Suppressor macrophage treated with lipopolysaccharide for 4 hours (primary cell): ENCODE data around the gene RNF223.

Experiments
- DNase-seq: peaks from one replicate; pipeline ENCODE4 v3.0.0-alpha.2; 2020

The RNF223 gene

GRCh38 chr1:1073743-1074587 lies at the start of gene RNF223:
TSS of gene RNF223 (minus strand) at chr1:1074306. CDS start at chr1:1072566, 1,740 bp downstream.
- no peak for DNase-seq

GRCh38 chr1:1122981-1123480 lies 48.9 kb upstream of the RNF223 start:
- DNase-seq: no peak

GRCh38 chr1:1122078-1122811 lies 48.1 kb upstream of the RNF223 start:
- peak; percentile 88 for DNase-seq

GRCh38 chr1:1121611-1122077 lies 47.5 kb upstream of the RNF223 start:
- no peak for DNase-seq

DNA sequence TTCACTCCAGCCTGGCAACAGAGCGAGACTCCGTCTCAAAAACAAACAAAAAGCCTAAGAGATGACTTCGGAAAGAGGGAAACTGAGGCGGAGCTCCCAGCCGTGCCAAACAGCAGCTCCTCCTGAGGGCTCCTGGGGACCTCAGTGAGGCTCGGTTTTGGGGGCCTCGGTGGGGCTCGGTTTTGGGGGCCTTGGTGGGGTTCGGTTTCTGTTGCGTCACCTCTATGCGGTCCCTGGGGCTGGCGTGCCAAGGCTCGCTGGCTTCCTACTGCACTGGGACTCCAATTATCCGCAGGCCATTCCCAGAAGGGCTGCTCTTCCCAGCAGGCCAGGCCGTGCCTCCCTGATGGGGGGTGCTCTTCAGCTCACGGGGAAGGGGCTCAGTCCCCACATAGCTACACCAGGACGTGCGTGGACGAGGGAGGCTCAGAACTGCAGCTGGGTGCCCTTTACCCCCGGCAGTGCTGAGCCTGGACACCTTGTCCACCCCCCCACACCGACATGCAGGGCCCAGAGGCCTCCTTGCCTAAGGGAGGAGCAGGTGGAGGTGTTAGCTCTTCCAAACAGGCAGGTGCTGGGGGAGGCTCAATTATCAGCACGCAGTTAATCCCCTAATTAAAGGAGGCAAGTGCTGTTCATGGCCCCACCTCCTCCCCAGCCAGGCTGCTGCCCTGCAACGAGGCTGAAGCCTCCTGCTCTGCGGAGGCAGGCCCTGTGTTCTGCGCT lies 46.9 kb upstream of the RNF223 start:
- DNase-seq: no peak

GRCh38 chr1:1120096-1120495 lies 46.0 kb upstream of the RNF223 start:
- DNase-seq: no peak

DNA sequence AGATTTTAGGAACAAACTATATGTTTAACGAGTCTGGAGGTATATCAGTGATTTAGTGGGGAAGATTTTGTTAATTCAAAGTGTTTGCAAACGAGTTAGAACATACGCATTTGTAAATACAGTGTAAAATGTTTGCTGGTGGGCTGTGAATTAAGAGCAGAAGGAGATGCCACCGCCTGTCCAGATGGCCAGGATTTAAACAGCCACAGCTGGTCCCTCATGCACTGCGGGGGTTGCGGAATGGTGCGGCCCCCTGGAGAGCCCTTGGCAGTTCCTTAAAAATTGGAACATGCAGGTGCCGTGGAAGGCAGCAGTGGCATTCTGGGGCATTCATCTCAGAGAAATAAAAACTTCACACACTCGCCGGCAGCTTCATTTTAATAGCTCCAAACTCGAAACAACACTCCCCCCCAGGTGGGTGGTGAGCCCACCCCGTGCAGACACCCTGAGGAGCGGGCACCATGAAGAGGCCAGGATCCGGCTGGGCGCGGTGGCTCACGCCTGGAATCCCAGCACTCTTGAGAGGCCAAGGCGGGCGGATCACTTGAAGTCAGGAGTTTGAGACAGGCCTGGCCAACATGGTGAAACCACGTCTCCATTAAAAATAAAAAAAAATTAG lies 45.3 kb upstream of the RNF223 start:
- no peak for DNase-seq

DNA sequence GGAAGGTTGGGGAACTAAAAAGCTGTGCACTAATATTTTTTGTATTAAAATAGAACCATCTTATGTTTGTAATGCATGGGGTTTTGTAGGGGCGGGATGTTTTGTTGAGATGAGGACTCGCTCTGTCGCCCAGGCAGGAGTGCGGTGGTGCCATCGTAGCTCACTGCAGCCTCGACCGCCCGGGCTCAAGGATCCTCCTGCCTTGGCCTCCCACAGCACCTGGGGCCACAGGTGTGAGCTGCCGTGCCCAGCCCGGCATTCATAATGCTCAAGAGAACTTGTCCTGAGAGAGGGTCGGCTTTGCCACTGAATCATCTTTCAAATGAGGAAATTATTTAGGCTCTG lies 44.7 kb upstream of the RNF223 start:
- no peak for DNase-seq

DNA sequence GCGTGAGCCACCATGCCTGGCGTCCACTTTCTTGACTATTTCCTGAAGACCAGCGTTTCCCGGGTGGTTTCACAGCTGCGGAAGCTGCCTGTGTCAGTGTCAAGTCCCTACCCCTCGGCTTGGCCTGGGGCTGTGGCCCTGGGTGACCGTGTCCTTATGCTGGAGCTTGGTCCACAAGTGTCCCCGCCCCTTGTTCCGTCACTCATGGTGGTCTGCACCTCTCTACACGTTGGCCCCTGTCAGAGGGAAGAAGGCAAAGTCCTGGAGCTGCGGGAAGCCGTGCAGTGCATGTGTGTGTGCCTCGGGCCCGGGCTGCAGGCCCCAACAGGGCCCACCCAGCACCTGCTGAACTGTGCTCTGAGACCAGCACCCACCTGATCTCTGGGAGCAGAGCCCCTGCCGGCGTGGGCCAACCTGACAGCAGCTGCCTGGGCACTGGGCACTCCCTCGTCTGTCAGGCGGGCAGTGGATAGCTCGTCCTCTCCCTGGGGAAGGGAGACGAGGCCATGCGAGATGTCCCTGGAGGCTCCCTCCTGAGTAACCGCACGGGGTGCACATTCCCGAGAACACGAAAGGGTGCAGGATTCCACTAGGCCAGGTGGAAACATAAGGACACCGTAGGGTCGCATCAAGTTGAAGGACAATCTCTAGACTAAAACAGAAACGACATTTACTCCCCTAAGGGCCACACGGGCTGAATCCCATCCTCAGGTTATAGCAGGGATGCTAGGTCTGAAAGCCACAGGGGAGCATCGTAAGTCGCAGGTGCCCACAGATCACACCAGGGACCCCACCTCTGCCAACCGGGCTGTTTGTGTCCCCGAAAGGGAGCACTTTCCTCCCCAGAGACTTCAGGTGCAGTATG lies 44.1 kb upstream of the RNF223 start:
- no peak for DNase-seq

DNA sequence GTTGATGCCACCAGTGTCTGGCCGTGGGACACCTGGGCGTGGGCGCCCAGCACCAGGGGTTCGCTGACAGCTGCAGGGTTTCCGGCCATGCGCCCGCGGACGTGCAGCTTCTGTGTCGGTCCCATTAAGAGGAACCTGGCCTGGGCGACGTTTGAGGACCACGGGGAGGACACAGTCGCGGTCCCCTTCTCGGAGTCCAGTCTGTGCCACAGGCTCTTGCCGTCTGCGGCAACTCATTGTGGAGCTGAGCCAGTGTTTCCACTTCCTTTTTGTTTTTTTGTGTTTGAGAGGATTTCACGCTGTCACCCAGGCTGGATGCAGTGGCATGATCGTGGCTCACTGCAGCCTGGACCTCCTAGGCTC lies 43.3 kb upstream of the RNF223 start:
- peak; percentile 21 for DNase-seq

- peak; percentile 19 for DNase-seq
These were observed 42.8 kb upstream of the RNF223 start for GRCh38 chr1:1116701-1117468.

- DNase-seq: peak; percentile 99
These were observed 41.9 kb upstream of the RNF223 start, which contains the start of gene C1orf159 for GRCh38 chr1:1115786-1116700. TSS of gene C1orf159 (minus strand) at chr1:1116089. CDS start at chr1:1091543, 24,546 bp downstream.

- DNase-seq: no peak
These were observed 41.2 kb upstream of the RNF223 start for GRCh38 chr1:1115136-1115785.

- no peak for DNase-seq
These were observed 40.3 kb upstream of the RNF223 start for GRCh38 chr1:1114431-1114830.

- no peak for DNase-seq
These were observed 38.3 kb upstream of the RNF223 start for GRCh38 chr1:1112237-1112985.

GRCh38 chr1:1111516-1112236 lies 37.6 kb upstream of the RNF223 start:
- no peak for DNase-seq

DNA sequence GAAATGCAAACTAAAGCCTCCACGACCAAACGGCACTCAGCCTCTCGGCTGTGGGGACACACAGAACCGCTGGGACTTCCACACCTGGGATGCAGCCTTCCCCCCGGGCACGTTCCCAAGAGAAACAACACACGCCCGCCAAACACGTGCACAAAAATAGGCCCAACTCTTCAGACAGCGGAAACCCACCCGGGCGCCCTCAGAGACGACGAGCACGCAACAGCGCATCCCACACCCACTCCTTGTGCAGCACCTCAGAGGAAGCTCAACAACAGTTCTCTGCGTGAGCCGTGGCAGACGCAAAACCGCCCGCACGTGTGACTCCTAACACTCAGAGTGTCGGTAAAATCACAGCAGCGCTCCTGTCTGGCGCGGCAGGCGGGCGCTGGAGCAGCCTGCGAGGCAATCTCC lies 36.5 kb upstream of the RNF223 start:
- DNase-seq: no peak

DNA sequence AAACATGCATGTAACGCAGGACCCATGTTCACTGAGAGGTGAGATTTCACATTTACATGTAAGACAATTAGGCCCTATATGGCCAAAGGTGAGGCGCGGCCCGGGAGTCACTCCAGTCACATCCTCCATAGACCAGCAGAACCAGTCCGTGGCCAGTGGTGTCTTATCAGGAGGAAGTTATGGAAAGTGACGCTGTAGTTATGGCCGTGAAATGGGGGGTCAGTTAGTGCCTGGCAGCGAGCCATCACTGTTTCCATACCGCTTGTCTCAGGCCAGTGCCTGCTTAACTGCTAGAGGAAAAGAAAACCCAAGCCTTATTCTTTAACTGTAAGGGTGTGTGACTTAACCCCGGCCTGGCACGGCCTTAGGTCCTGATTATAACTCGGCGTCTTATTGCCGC lies 35.6 kb upstream of the RNF223 start:
- DNase-seq: no peak
